Measurements from ENCODE around the gene GFRA3.
A peak's percentile ranks its signal among the peaks of the same experiment; 100 is the strongest.

- TF ChIP-seq CTCF (IDR thresholded peaks at IDR 0.05) (no peak), PHF8 (IDR thresholded peaks at IDR 0.05; ENCODE audit: borderline replicate concordance, low read depth) (no peak), POLR2A (IDR thresholded peaks at IDR 0.05; ENCODE audit: low read length) (no peak)
- TF ChIP-seq, protein P1, sequence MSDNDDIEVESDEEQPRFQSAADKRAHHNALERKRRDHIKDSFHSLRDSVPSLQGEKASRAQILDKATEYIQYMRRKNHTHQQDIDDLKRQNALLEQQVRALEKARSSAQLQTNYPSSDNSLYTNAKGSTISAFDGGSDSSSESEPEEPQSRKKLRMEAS (IDR thresholded peaks at IDR 0.05), result no peak
- TF ChIP-seq, protein P2, sequence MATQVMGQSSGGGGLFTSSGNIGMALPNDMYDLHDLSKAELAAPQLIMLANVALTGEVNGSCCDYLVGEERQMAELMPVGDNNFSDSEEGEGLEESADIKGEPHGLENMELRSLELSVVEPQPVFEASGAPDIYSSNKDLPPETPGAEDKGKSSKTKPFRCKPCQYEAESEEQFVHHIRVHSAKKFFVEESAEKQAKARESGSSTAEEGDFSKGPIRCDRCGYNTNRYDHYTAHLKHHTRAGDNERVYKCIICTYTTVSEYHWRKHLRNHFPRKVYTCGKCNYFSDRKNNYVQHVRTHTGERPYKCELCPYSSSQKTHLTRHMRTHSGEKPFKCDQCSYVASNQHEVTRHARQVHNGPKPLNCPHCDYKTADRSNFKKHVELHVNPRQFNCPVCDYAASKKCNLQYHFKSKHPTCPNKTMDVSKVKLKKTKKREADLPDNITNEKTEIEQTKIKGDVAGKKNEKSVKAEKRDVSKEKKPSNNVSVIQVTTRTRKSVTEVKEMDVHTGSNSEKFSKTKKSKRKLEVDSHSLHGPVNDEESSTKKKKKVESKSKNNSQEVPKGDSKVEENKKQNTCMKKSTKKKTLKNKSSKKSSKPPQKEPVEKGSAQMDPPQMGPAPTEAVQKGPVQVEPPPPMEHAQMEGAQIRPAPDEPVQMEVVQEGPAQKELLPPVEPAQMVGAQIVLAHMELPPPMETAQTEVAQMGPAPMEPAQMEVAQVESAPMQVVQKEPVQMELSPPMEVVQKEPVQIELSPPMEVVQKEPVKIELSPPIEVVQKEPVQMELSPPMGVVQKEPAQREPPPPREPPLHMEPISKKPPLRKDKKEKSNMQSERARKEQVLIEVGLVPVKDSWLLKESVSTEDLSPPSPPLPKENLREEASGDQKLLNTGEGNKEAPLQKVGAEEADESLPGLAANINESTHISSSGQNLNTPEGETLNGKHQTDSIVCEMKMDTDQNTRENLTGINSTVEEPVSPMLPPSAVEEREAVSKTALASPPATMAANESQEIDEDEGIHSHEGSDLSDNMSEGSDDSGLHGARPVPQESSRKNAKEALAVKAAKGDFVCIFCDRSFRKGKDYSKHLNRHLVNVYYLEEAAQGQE (IDR thresholded peaks at IDR 0.05), result peak; percentile 13; the same call in 1 of the 2 replicates
Observed at GRCh38 chr5:138230981-138231589, 43.3 kb downstream of the GFRA3 start.
